ENCODE data around the gene KIF5A. TPM values are rescaled to one million over a fixed set of nuclear protein-coding genes. Genes with fewer than 3 reads are reported as not detected.

Gene KIF5A
- total RNA-seq, 1 experiment from 2014 or later = 3.0 TPM

GRCh38 chr12:57548013-57548315 is 1.9 kb upstream of the KIF5A start:
- TF ChIP-seq TCF7L2 (IDR thresholded peaks at IDR 0.05; ENCODE audit: low read depth, low read length) (no peak), CTCF (IDR thresholded peaks at IDR 0.05) (no peak), SIN3A (IDR thresholded peaks at IDR 0.05; ENCODE audit: borderline replicate concordance, insufficient read depth, low read depth, low read length) (no peak), POLR2AphosphoS5 (IDR thresholded peaks at IDR 0.05; ENCODE audit: low read depth, low read length) (no peak), REST (IDR thresholded peaks at IDR 0.05; ENCODE audit: insufficient read depth in 1 of 2, low read depth in 2 of 2, low read length in 1 of 2) (no peak)
- intact Hi-C loops (cut with micrococcal nuclease; ENCODE audit: unreplicated experiment) = no loop called here
- ChIA-PET POLR2A (no interaction called here), CTCF (no interaction called here)
- Histone ChIP-seq H3K27ac (ENCODE audit: low read length) (no peak overlapping the region), H3K27me3 (ENCODE audit: control insufficient read depth, insufficient read depth, low read length) (no peaks in the 10 kb centered on the region), H3K4me1 (ENCODE audit: control insufficient read depth, insufficient read depth, low read length) (peaks cover 20% of the 10 kb centered on the region), H3K9me3 (ENCODE audit: control insufficient read depth, insufficient read depth, low read depth, low read length) (no peaks in the 10 kb centered on the region), H3K36me3 (ENCODE audit: control insufficient read depth, insufficient read depth, low read length) (peaks cover 4% of the 10 kb centered on the region; the same call in 1 of the 2 replicates), H3K4me3 (ENCODE audit: low read depth in 2 of 2, low read length in 2 of 2) (no peak overlapping the region)
- no TSS peak for BruUV-seq (replicated peaks)
- no peak for DNase-seq (ENCODE audit: low read depth, low spot score)
- in situ Hi-C loops (cut with HindIII; ENCODE audit: low pct_unique_long_range_greater_than_20kb, low sequenced_read_pairs) = no loop called here
- ATAC-seq = no peak

GRCh38 chr12:57548488-57548887 is 1.4 kb upstream of the KIF5A start:
- in situ Hi-C loops (cut with HindIII; ENCODE audit: low pct_unique_long_range_greater_than_20kb, low sequenced_read_pairs) (no loop called here), intact Hi-C loops (cut with micrococcal nuclease; ENCODE audit: unreplicated experiment) (no loop called here)
- CTCF ChIA-PET = no interaction called here
- Histone ChIP-seq H3K9me3 (ENCODE audit: control insufficient read depth, insufficient read depth, low read depth, low read length) (no peaks in the 10 kb centered on the region), H3K4me3 (ENCODE audit: low read depth in 2 of 2, low read length in 2 of 2) (no peak overlapping the region), H3K27me3 (ENCODE audit: control insufficient read depth, insufficient read depth, low read length) (no peaks in the 10 kb centered on the region), H3K27ac (ENCODE audit: low read length) (0 out of 2 replicates have a peak overlapping the region, but pooled peaks have one; percentile 20), H3K36me3 (ENCODE audit: control insufficient read depth, insufficient read depth, low read length) (peaks cover 4% of the 10 kb centered on the region; the same call in 1 of the 2 replicates), H3K4me1 (ENCODE audit: control insufficient read depth, insufficient read depth, low read length) (peaks cover 20% of the 10 kb centered on the region)
- no TSS peak for BruUV-seq (replicated peaks)
- DNase-seq (ENCODE audit: low read depth, low spot score) (no peak), ATAC-seq (no peak)
- TF ChIP-seq SIN3A (IDR thresholded peaks at IDR 0.05; ENCODE audit: borderline replicate concordance, insufficient read depth, low read depth, low read length) (no peak), REST (IDR thresholded peaks at IDR 0.05; ENCODE audit: insufficient read depth in 1 of 2, low read depth in 2 of 2, low read length in 1 of 2) (no peak), POLR2AphosphoS5 (IDR thresholded peaks at IDR 0.05; ENCODE audit: low read depth, low read length) (no peak), TCF7L2 (IDR thresholded peaks at IDR 0.05; ENCODE audit: low read depth, low read length) (no peak), CTCF (IDR thresholded peaks at IDR 0.05) (no peak)
- POLR2A ChIA-PET = no interaction called here
